GM15510 (cell line): ENCODE data around the gene TP53INP2.

Experiments used
- POLR2A ChIP-seq: IDR thresholded peaks from 3 replicates; pipeline ENCODE4 v1.6.1; 2011; ENCODE audit warnings: borderline replicate concordance; ENCODE audit not compliant: insufficient read length; ENCODE audit errors: extremely low read depth

The TP53INP2 gene

GRCh38 chr20:34704177-34705007, at the start of gene TP53INP2:
TSS of gene TP53INP2 (plus strand) at chr20:34704344. CDS start at chr20:34708740, 4,396 bp downstream.
- peak; percentile 65 for TF ChIP-seq POLR2A

DNA sequence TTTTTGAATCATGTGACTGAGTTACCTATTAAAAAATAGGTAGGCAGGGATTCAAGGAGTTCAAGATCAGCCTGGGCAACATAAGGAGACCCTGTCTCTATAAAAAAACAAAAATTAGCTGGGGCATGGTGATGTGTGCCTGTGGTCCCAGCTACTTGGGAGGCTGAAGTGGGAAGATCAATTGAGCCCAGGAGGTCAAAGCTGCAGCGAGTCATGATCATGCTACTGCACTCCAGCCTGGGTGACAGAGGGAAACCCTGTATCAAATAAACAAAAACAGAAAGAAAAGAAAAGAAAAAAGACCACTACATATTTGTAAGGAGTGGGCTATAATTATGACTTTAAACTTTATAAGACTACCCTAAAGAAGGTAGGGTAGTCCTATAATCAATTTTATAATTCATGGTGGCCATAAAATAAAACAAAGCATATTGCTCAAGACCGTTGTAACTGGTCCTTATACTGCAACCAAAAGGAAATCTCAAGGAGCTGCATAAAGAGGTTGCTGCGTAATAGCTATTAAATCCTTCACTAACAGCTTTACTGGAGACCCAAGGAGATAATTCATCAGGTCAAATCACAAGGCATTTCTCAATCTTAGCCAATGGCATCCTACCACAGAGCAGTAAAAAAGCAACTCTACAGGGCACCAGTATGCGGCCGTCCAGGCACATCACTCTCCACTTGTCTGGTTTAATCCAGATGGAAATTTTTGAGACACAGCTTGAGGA, 40.8 kb upstream of the TP53INP2 start:
- TF ChIP-seq POLR2A: no peak

DNA sequence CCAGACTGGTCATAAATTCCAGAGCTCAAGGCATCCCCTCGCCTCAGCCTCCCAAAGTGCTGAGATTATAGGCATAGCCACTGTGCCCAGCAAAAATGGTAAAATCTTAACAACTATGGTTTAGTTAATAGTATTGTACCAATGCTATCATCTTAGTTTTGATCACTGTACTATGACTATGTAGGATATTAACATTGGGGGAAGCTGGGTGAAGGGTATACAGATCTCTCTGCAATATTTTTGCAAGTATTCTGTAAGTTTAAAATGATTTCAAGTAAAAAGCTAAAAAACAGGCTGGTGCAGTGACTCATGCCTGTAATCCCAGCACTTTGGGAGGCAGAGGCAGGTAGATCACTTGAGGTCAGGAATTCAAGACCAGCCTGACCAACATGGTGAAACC, 35.0 kb upstream of the TP53INP2 start:
- no peak for TF ChIP-seq POLR2A

DNA sequence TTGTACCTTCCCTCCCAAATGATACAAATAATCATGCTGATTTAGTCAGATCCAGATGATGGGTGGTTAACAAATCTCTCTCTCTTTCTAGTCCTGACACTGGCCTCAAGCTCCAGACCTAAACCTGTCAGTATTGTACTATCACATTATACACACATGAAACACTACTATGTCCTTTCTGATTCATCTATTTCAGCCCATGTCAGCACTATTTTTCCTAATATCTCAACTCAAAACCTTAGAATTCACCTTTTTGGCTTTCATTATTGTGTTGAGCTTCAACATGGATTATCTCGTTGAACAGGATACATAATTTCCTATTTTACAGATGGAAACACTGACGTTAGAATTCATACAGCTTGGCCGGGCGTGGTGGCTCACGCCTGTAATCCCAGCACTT, 30.7 kb upstream of the TP53INP2 start:
- TF ChIP-seq POLR2A: no peak

DNA sequence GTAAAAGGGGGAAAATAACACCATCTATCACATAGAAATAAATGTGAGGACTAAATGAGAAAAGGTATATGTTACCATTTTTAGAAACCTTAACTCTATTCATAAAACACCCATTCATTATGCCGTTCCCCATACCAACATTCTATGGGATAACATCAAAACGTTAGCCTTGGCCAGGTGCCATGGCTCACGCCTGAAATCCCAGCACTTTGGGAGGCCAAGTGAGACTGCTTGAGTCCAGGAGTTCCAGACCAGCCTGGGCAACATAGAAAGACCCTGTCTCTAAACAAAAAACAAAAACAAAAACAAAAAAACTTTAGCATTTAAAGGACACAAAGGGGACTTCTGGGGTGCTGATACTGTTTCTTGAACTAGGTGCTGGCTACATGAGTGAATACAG, 28.6 kb upstream of the TP53INP2 start:
- TF ChIP-seq POLR2A: no peak

DNA sequence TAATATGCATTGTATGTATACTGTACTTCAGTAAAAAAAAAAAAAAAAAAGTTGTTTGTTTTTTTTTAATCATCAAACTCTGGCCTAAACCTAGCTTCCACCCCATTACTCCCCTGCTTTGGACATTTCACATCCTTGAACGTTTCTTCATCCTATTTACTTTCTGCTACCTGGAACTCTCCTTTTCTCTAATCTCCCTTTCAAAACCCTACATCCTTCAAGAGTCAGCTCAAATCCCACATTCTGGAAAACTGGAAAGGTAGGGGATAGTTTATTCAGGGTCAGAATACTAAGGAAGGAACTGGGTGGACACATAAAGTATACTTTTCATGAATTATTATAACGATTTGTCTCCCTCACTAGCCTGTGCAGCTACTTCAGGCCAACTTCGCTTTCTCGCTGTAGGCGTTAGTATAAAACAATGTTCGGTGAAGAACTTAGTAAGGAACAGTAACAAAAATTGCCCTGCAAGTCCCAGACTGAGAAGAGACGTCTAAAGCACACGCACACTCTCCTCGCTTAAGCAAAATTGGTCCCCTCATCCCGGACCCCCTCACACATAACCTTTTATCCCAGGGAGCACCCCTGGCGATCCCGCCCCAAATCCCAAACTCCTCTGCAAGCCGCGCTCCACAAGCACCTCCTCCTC, 28.0 kb upstream of the TP53INP2 start:
- no peak for TF ChIP-seq POLR2A

DNA sequence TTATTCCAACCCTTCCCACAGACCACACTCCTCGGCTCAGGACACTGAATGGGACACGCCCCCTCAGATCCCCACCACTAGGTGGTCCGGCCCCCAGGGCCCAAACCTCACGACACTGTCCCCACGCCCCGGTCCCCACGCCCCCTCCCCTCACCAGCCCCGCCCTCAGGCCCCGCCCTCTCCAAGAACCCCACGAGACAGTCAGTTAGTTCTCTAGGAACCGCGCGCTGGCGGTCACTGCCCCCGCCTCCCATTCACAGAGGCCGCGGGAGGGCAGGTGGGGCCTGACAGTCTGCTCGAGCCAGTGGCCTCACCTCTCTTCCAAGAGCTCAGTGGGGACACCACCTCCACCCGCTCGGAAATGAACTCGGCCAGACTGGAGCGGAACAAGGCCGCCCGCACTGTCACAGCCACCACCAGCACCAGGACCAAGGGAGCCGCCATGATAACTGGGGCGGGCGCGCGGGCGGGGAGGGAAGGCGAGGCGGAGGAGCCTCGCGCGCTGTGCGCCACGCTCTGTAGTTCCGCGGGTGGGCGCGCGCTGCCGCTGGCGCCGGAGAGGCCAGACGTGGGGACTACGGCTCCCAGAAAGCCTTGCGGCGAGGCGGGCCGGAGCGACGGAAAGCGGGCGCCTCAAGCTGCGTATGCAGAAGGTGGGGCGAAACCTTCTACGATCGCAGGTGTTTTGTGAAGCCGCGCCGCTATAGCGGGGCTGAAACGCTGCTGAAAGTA, 27.3 kb upstream of the TP53INP2 start, which contains the start of gene PIGU:
PIGU (minus strand) TSS at position 451 of the 732 bp plus-strand sequence; CDS start at position 444, 7 bp downstream.
- peak; percentile 58 for TF ChIP-seq POLR2A

GRCh38 chr20:34680586-34681175, 23.5 kb upstream of the TP53INP2 start:
- TF ChIP-seq POLR2A: no peak

GRCh38 chr20:34683667-34684066, 20.5 kb upstream of the TP53INP2 start:
- no peak for TF ChIP-seq POLR2A

DNA sequence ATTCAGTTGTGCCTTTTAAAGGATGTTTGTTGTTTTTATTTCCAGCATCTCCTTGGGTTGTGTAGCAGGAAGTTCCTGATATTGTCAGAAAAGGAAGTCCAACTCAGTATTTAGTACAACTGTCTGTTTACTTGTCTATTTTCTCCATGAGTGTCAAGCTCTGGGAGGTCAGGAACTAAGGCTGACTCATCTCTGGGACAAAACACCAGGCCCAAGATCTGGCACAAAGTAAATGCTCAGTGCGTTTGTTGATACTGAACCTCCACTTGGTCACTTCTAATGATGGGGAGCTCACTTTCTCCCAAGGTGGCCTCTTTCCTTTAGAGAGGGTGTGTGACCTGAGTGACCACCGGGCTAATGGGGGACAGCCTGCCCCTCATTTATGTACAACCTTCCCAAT, 14.7 kb upstream of the TP53INP2 start:
- no peak for TF ChIP-seq POLR2A

DNA sequence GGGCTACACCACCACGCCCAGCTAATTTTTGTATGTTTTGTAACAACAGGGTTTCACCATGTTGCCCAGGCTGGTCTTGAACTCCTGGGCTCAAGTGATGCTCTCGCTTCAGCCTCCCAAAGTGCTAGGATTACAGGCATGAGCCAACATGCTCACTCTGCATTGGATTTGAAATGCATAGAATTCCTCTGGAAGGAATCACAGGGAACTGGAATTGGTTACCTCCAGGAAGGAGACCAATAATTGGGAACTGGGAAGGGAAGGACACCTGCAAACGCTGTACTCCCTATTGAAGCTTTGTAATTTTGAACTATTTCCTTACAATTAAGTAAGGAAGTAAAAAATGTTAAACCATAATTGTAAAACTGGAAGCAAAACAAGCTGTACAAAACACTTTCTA, 12.3 kb upstream of the TP53INP2 start:
- TF ChIP-seq POLR2A: no peak

GRCh38 chr20:34693414-34693813, 10.7 kb upstream of the TP53INP2 start:
- no peak for TF ChIP-seq POLR2A

DNA sequence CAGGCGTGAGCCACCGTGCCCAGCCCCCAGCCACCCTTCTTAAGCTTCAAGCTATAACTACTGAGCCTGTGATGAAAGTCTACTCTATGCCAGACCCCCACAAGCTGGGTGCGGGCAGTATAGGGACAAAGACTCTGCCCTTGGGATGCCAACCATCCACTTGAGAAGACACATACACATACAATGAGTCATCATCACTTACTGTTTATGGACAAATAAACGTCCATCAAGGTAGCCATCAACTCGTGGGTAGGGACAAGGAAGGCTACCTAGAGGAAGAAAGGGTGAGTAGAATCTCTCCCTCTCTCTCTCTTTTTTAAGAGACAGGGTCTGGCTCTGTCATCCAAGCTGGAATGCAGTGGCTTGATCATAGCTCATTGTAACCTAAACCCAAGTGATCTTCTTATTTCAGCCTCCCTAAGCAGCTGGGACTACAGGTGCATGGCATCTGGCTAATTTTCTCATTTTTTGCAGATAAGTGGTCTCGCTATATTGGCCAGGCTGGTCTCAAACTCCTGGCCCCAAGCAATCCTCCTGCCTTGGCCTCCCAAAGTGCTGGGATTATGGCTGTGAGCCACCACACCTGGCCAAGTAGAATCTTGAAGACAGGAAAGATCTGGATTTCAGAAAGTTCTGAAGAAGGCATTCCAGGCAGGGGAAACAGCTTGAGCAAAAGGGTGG, 2.6 kb upstream of the TP53INP2 start:
- no peak for TF ChIP-seq POLR2A

DNA sequence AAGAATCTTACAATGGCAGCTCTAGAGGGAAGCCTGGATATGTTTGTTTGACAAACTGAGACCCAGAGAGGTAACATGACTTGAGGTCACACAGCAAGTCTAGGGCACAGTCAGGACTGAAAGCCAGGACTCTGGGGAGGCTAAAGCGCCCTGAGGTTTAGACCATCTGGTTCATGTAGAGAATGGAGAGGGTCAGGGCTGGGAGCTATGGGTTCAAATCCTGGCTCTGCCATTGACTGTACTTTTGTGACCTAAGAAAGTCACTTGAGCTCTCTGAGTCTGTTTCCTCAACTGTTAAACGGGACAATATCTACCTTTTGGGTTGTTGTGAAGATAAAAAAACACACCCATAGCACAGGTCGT, 1.1 kb upstream of the TP53INP2 start:
- TF ChIP-seq POLR2A: no peak
